ENCODE measurements around the gene ELP4. TPM values are rescaled to one million over a fixed set of nuclear protein-coding genes. Genes with fewer than 3 reads are reported as not detected.

Gene ELP4
- total RNA-seq, 3 donors from 2014 or later = 22.2 to 36.1 (median 24.6) TPM

DNA sequence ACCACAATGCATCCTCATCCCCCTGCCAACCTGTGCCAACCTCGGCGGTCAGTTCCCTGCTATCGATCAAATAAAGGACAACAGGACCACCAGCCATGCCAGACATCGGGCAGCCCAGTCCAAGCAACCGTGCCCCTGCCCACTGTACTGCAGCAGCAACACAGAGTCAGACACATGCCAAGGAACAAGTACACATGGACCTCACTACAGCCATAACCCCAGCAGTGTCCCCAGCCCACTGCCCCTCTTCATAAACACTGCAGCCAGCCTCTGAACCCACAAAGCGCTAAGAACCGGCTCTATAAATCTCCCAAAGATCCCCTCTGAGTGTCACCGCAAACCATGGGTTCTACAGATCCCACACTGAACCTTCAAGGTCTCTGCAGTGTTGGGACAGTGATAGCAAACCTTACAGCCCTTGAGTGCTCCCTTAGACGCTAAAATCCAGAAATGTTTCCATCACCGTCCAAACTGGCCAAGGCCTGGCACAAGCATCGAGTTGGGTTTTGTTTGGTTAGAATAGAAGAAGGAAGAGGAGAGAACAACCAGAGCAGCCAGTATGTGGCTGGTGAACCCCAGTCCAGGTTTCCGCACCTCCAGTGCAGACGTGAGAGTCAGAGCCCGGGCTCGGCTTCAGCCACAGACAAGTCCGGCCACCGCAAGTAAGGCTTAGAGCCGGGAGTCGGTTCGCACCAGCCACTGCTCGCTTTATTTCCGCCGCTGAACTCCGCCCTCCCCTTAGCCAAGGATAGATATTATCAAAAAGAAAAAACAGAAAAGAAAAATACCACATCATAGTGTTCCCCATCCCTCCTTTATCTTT is 293.6 kb downstream of the ELP4 start:
- intact Hi-C loops (cut with DNase I; ENCODE audit: low total_unique reads) = loop anchor here (5.0 kb wide), 1 partner anchor 271 kb away; no protein-coding TSS in a partner anchor
- Histone ChIP-seq H3K36me3 (no peaks in the 10 kb centered on the region), H3K4me1 (peaks cover 3 to 22% of the 10 kb centered on the region in 2 donors), H3K27me3 (peaks cover 0 to 99% of the 10 kb centered on the region in 2 donors), H3K4me3 (no peak overlapping the region), H3K27ac (no peak overlapping the region), H3K9me3 (no peaks in the 10 kb centered on the region)
- TF ChIP-seq POLR2AphosphoS5 (IDR thresholded peaks at IDR 0.05) (no peak), POLR2A (IDR thresholded peaks at IDR 0.05) (no peak)
- DNase-seq (ENCODE audit: low spot score in 2 of 2) = no peak

DNA sequence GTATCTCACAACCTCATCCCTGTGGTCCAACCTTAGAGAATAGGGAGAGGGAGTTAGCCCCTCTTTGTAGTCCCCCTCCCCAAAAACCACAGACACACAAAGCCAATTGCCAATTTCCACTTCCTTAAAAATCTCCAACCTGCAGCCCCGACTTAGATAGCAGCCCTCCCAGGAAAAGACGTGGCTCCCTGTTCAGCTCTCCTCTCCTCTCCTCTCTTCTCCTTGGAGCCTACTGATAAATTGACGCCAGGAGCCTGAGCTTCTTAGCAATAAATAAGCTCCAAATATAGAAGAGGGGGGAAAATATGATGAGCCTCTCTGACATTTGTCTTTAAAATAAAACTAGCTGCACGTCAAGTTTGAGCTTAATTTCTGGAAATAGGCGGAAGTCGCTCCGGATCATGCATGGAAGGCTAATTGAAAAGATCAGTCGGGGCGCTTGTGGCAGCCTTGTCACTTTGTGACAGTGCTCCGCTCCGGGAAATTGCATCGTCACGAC is 294.3 kb downstream of the ELP4 start:
- Histone ChIP-seq H3K27ac (no peak overlapping the region), H3K36me3 (no peaks in the 10 kb centered on the region), H3K27me3 (peaks cover 0 to 99% of the 10 kb centered on the region in 2 donors), H3K4me1 (peaks cover 3 to 16% of the 10 kb centered on the region in 2 donors), H3K4me3 (no peak overlapping the region), H3K9me3 (no peaks in the 10 kb centered on the region)
- TF ChIP-seq CTCF (IDR thresholded peaks at IDR 0.05) (no peak), POLR2A (IDR thresholded peaks at IDR 0.05) (no peak), POLR2AphosphoS5 (IDR thresholded peaks at IDR 0.05) (no peak)
- intact Hi-C loops (cut with DNase I; ENCODE audit: low total_unique reads) = loop anchor here (5.0 kb wide), 1 partner anchor 272 kb away; no protein-coding TSS in a partner anchor
- DNase-seq (ENCODE audit: low spot score in 2 of 2) = no peak

DNA sequence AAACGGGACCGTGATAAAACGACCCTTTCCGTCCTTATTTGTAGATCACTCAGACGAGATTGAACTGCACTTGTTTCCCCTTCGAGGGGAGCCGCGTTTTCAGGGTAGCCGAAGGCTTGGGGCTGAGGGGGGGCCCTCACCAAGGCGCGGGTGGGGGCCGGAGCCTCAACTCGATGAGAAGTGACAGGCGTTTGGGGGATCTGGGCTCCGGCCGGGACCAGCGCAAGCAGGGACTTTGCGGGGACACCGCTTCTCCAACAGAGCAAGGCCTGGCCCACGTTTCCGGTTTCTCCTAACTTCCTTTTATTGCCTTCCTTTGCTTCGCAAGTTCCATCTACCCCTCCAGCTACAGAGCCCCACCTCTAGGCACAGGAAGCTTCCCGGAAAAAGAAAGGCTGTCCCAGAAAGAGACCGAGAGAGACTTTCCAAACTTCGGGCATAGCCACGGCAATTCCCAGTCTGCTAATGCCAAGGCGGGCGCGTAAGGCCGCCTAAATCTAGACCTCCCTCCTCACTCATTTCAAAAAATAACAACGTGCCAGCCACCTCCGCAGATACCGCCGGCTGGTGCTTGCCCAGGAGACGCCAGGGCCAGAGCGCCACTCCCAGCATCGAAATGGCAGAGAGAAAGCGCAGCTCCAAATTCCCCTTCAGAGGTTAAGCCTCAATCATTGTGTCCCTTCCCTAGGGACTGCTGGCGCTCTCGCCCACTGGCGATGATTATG is 294.9 kb downstream of the ELP4 start:
- H3K4me1 ChIP-seq = peaks cover 3 to 14% of the 10 kb centered on the region in 2 donors
- H3K27ac ChIP-seq = no peak overlapping the region
- H3K9me3 ChIP-seq = no peaks in the 10 kb centered on the region
- no peaks in the 10 kb centered on the region for H3K36me3 ChIP-seq
- H3K4me3 ChIP-seq = peak overlapping the region in 1 of 3 donors; percentile 41
- DNase-seq (ENCODE audit: low spot score in 2 of 2) = no peak
- TF ChIP-seq CTCF (IDR thresholded peaks at IDR 0.05) = no peak
- TF ChIP-seq POLR2AphosphoS5 (IDR thresholded peaks at IDR 0.05) = no peak
- TF ChIP-seq POLR2A (IDR thresholded peaks at IDR 0.05) = no peak
- H3K27me3 ChIP-seq = peaks cover 0 to 99% of the 10 kb centered on the region in 2 donors
- intact Hi-C loops (cut with DNase I; ENCODE audit: low total_unique reads) = loop anchor here (5.0 kb wide), 1 partner anchor 272 kb away; no protein-coding TSS in a partner anchor

DNA sequence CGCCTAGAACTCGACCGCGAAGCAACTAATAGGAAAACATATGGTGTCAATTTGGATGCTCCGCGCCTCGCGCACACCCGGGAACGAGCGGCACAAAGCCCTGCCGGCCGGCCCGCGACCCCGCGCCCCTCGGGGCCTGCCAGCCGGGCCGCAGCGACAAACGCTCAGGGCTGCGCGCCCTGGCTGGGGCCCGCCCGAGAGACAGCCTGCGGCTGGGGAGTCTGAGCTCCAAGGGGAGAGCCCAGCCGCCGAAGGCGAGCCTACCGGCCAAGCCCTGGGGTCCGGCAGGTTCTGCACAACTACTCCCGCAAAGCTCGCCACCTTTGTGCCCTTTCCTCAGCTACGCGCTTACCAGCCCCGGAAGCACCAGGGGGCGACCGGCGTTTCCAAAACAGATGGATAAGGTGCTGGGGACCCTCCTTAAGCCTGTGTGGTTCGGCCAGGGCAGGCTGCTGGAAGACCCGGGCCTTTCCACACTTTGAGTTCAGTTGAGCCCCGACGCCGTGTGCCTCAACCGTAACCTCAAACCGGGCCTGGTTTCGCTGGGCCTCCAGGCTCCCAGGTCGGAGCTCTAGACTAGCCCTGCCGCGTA is 295.6 kb downstream of the ELP4 start:
- Histone ChIP-seq H3K36me3 (no peaks in the 10 kb centered on the region), H3K27me3 (peaks cover 5 to 99% of the 10 kb centered on the region in 2 donors), H3K9me3 (no peaks in the 10 kb centered on the region), H3K27ac (no peak overlapping the region), H3K4me3 (peak overlapping the region in 1 of 3 donors; percentile 41), H3K4me1 (peaks cover 5 to 14% of the 10 kb centered on the region in 2 donors)
- DNase-seq (ENCODE audit: low spot score in 2 of 2) = no peak
- TF ChIP-seq CTCF (IDR thresholded peaks at IDR 0.05) (no peak), POLR2A (IDR thresholded peaks at IDR 0.05) (no peak), POLR2AphosphoS5 (IDR thresholded peaks at IDR 0.05) (no peak)
- intact Hi-C loops (cut with DNase I; ENCODE audit: low total_unique reads) = no loop called here

- no peak overlapping the region for H3K27ac ChIP-seq
- intact Hi-C loops (cut with DNase I; ENCODE audit: low total_unique reads) = no loop called here
- TF ChIP-seq POLR2A (IDR thresholded peaks at IDR 0.05) = no peak
- no peak for TF ChIP-seq POLR2AphosphoS5 (IDR thresholded peaks at IDR 0.05)
- TF ChIP-seq CTCF (IDR thresholded peaks at IDR 0.05) = no peak
- no peak for DNase-seq (ENCODE audit: low spot score in 2 of 2)
- no peaks in the 10 kb centered on the region for H3K36me3 ChIP-seq
- peak overlapping the region in 1 of 3 donors; percentile 29 for H3K4me3 ChIP-seq
- H3K9me3 ChIP-seq = no peaks in the 10 kb centered on the region
- peaks cover 7 to 99% of the 10 kb centered on the region in 2 donors for H3K27me3 ChIP-seq
- peaks cover 8 to 17% of the 10 kb centered on the region in 2 donors for H3K4me1 ChIP-seq
Observed at GRCh38 chr11:31805629-31806185, 296.1 kb downstream of the ELP4 start.

Measured in breast epithelium (tissue), 4 donors.